ENCODE results near the gene SERPINA4. TPM values are rescaled to one million over a fixed set of nuclear protein-coding genes. Genes with fewer than 3 reads are reported as not detected.
"Not testable (repeated sequence)": the region's sequence is repeated elsewhere in the genome, so short reads cannot be mapped to it uniquely, and the experiment has no call there.

Gene SERPINA4
- polyA plus RNA-seq, 1 donor from 2014 or later: not detected

DNA sequence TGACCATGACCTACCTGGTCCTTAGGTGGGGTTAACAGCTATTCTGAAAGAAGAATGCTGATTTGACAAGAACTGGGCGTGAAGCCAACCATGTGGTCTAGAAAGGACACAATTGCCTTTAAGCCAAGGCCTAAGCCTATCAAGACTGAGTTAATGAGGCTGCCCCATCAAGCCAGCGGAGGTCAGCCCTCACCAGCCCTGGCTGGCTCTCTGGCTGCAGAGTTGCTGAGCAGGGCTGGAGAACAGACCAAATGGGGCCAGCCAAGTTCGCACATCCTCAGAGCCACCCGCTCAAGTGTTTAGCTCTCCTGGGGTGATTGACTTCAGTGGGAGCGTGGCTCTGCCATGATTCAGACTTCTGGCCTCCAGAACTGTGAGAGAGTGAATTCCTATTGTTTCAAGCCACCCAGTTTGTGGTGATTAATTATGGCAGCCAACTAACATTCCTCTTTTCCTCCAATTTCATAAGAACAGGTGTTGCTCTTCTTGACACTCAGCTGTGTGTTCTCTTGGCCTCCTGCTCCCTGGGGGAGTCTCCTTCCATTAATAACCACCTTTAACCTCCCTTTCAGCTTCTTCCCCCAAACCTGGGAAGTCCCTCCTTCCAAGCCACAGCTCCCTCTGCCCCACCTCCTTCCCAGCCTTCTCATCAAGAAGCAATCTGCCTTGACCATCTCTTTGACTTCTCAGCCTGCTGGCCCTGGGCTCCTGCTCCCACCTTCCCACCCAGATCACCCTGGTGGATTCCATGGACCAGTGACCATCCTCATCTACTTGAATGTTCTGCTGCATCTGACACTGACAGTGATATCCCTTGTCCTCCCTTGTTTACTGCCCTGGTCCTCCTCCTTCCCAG, 14.7 kb downstream of the SERPINA4 start:
- H3K4me3 ChIP-seq (ENCODE audit: low read length): no peak overlapping the region
- H3K79me2 ChIP-seq (replicated peaks; ENCODE audit: insufficient read depth, low read length): no peaks in the 10 kb centered on the region
- H3K27ac ChIP-seq (ENCODE audit: low read length): no peak overlapping the region
- H3K27me3 ChIP-seq (ENCODE audit: insufficient read depth, low read depth, low read length): no peaks in the 10 kb centered on the region
- no peaks in the 10 kb centered on the region for H3F3A ChIP-seq (ENCODE audit: insufficient read depth, low read length, poor library complexity, severe bottlenecking)
- H3K36me3 ChIP-seq (ENCODE audit: insufficient read depth, low read length): no peaks in the 10 kb centered on the region
- H3K9me3 ChIP-seq (ENCODE audit: low read length): no peaks in the 10 kb centered on the region
- H3K9ac ChIP-seq (ENCODE audit: low read length): no peak overlapping the region
- no peak overlapping the region for H3K4me2 ChIP-seq (ENCODE audit: low read length)
- no peaks in the 10 kb centered on the region for H3K9me2 ChIP-seq (ENCODE audit: insufficient read depth, low read length)
- no peaks in the 10 kb centered on the region for H4K20me1 ChIP-seq (ENCODE audit: insufficient read depth)
- H2AFZ ChIP-seq (ENCODE audit: low read depth, low read length): no peak overlapping the region
- no peak for TF ChIP-seq TAF1 (IDR thresholded peaks at IDR 0.05; ENCODE audit: low read depth)
- TF ChIP-seq, protein P1, sequence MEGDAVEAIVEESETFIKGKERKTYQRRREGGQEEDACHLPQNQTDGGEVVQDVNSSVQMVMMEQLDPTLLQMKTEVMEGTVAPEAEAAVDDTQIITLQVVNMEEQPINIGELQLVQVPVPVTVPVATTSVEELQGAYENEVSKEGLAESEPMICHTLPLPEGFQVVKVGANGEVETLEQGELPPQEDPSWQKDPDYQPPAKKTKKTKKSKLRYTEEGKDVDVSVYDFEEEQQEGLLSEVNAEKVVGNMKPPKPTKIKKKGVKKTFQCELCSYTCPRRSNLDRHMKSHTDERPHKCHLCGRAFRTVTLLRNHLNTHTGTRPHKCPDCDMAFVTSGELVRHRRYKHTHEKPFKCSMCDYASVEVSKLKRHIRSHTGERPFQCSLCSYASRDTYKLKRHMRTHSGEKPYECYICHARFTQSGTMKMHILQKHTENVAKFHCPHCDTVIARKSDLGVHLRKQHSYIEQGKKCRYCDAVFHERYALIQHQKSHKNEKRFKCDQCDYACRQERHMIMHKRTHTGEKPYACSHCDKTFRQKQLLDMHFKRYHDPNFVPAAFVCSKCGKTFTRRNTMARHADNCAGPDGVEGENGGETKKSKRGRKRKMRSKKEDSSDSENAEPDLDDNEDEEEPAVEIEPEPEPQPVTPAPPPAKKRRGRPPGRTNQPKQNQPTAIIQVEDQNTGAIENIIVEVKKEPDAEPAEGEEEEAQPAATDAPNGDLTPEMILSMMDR (IDR thresholded peaks at IDR 0.05; ENCODE audit: poor library complexity, severe bottlenecking): no peak
- TF ChIP-seq SMC3 (conservative IDR thresholded peaks at IDR 0.05; ENCODE audit: poor library complexity): no peak

DNA sequence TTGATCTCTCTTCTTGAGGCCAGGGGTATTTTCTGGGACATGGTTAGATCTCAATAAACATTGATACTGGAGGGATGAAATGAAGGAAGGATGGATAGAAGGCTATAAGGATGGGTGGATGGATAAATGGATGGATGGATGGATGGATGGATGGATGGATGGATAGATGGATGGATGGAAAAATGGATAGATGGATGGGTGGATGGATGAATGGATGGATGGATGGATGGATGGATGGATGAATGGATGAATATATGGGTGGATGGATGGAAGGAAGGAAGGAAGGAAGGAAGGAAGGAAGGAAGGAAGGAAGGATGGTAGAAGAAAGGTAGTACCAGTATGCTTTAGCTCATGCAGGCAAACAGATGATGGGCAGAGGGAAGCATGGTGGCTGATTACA, 16.2 kb downstream of the SERPINA4 start:
- not testable (repeated sequence) for H3K27me3 ChIP-seq (ENCODE audit: insufficient read depth, low read depth, low read length); H3K36me3 ChIP-seq (ENCODE audit: insufficient read depth, low read length); H4K20me1 ChIP-seq (ENCODE audit: insufficient read depth); H3F3A ChIP-seq (ENCODE audit: insufficient read depth, low read length, poor library complexity, severe bottlenecking); H3K9me3 ChIP-seq (ENCODE audit: low read length); H3K79me2 ChIP-seq (replicated peaks; ENCODE audit: insufficient read depth, low read length); H3K27ac ChIP-seq (ENCODE audit: low read length); H3K4me2 ChIP-seq (ENCODE audit: low read length); H3K9me2 ChIP-seq (ENCODE audit: insufficient read depth, low read length); H3K4me3 ChIP-seq (ENCODE audit: low read length); H3K9ac ChIP-seq (ENCODE audit: low read length); H2AFZ ChIP-seq (ENCODE audit: low read depth, low read length)

DNA sequence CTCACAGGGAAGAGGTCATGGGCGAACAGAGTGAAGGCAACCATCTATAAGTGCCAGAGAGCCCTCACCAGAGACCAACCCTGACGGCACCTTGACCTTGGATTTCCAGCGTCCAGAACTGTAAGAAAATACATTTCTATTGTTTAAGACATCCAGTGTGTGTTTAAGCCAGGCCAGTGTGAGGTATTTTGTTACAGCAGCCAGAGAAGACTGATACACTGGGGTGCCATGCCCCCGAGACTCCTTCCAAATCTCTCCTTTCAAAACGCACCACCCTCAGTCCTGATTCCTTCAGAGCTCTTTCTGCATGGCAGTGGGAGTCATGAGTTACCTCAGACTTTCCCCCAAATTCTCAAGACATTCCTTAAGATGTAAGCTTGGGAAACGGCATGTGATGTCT, 17.5 kb downstream of the SERPINA4 start:
- Histone ChIP-seq H3K9me2 (ENCODE audit: insufficient read depth, low read length) (no peaks in the 10 kb centered on the region), H3K27ac (ENCODE audit: low read length) (no peak overlapping the region), H3K9me3 (ENCODE audit: low read length) (no peaks in the 10 kb centered on the region), H3K9ac (ENCODE audit: low read length) (no peak overlapping the region), H3F3A (ENCODE audit: insufficient read depth, low read length, poor library complexity, severe bottlenecking) (no peaks in the 10 kb centered on the region), H3K4me2 (ENCODE audit: low read length) (no peak overlapping the region), H3K36me3 (ENCODE audit: insufficient read depth, low read length) (no peaks in the 10 kb centered on the region), H3K4me3 (ENCODE audit: low read length) (no peak overlapping the region), H4K20me1 (ENCODE audit: insufficient read depth) (no peaks in the 10 kb centered on the region), H3K27me3 (ENCODE audit: insufficient read depth, low read depth, low read length) (no peaks in the 10 kb centered on the region), H2AFZ (ENCODE audit: low read depth, low read length) (no peak overlapping the region), H3K79me2 (replicated peaks; ENCODE audit: insufficient read depth, low read length) (no peaks in the 10 kb centered on the region)
- TF ChIP-seq POLR2AphosphoS5 (IDR thresholded peaks at IDR 0.05) (no peak), SMC3 (conservative IDR thresholded peaks at IDR 0.05; ENCODE audit: poor library complexity) (no peak), RAD21 (conservative IDR thresholded peaks at IDR 0.05) (no peak), MXI1 (conservative IDR thresholded peaks at IDR 0.05; ENCODE audit: poor library complexity, severe bottlenecking) (no peak)
